COR-L47 (cell line): ENCODE measurements around the gene SMG9.

Experiments
- DNase-seq: peaks from one replicate; lab custom pipeline; 2025; lab: John Stamatoyannopoulos, UW

The SMG9 gene

GRCh38 chr19:43754503-43755255, at the start of gene SMG9:
TSS of gene SMG9 (minus strand) at chr19:43754962. CDS start at chr19:43750741, 4,221 bp downstream.
- peak; percentile 97 for DNase-seq

- DNase-seq: no peak
Observed at GRCh38 chr19:43804432-43804831, 49.7 kb upstream of the SMG9 start.

- DNase-seq: no peak
Observed at GRCh38 chr19:43802216-43802951, 47.6 kb upstream of the SMG9 start, which contains the start of gene LYPD5. TSS of gene LYPD5 (minus strand) at chr19:43802447. CDS start at chr19:43802380, 67 bp downstream.

GRCh38 chr19:43799502-43800142, 44.9 kb upstream of the SMG9 start:
- no peak for DNase-seq

GRCh38 chr19:43798546-43799409, 44.0 kb upstream of the SMG9 start:
- peak; percentile 86 for DNase-seq

- no peak for DNase-seq
Observed at GRCh38 chr19:43798026-43798545, 43.3 kb upstream of the SMG9 start.

GRCh38 chr19:43797556-43797955, 42.8 kb upstream of the SMG9 start:
- DNase-seq: no peak

- DNase-seq: no peak
Observed at GRCh38 chr19:43797118-43797517, 42.4 kb upstream of the SMG9 start.

GRCh38 chr19:43790587-43790986, 35.8 kb upstream of the SMG9 start:
- DNase-seq: no peak

GRCh38 chr19:43789029-43789428, 34.3 kb upstream of the SMG9 start:
- no peak for DNase-seq

GRCh38 chr19:43786665-43787064, 31.9 kb upstream of the SMG9 start:
- DNase-seq: no peak

GRCh38 chr19:43784981-43785808, 30.4 kb upstream of the SMG9 start:
- peak; percentile 61 for DNase-seq

- DNase-seq: no peak
Observed at GRCh38 chr19:43784241-43784980, 29.6 kb upstream of the SMG9 start.

GRCh38 chr19:43783636-43784035, 28.9 kb upstream of the SMG9 start:
- no peak for DNase-seq

GRCh38 chr19:43782689-43783231, 28.0 kb upstream of the SMG9 start:
- no peak for DNase-seq

- DNase-seq: no peak
Observed at GRCh38 chr19:43782311-43782660, 27.5 kb upstream of the SMG9 start.

GRCh38 chr19:43781630-43782310, 27.0 kb upstream of the SMG9 start:
- no peak for DNase-seq

- no peak for DNase-seq
Observed at GRCh38 chr19:43780706-43781525, 26.2 kb upstream of the SMG9 start, which contains the start of gene KCNN4. TSS of gene KCNN4 (minus strand) at chr19:43780973. CDS start at chr19:43780861, 112 bp downstream.
